ENCODE data around the gene MS4A8.

GRCh38 chr11:60764879-60765278, 65.5 kb downstream of the MS4A8 start:
- no peak for TF ChIP-seq CTCF (IDR thresholded peaks at IDR 0.05)
- TF ChIP-seq EZH2 (IDR thresholded peaks at IDR 0.05; ENCODE audit: borderline replicate concordance, insufficient read depth, low read depth, low read length, poor library complexity, severe bottlenecking) = no peak

Measured in B cell (primary cell).